H1 (cell line): ENCODE data around the gene CSNK1G2.
"Not testable (repeated sequence)": the region's sequence is repeated elsewhere in the genome, so short reads cannot be mapped to it uniquely, and the experiment has no call there.

Source experiments
- EZH2 ChIP-seq: fragments of 200-600 bp; sonication (generic); IDR thresholded peaks from 2 replicates; pipeline ENCODE4 v1.7.1; 2012; ENCODE audit warnings: low read depth, mild to moderate bottlenecking, moderate library complexity, low read length, inconsistent platforms; ENCODE audit not compliant: severe bottlenecking
- KDM1A ChIP-seq: fragments of 200-600, 300-600 bp; sonication (generic); IDR thresholded peaks from 2 replicates; pipeline ENCODE4 v1.7.1; 2016; ENCODE audit warnings: mild to moderate bottlenecking, low read length, borderline replicate concordance
- SP2 ChIP-seq: IDR thresholded peaks from 2 replicates; pipeline ENCODE4 v1.6.1; 2012; ENCODE audit warnings: mild to moderate bottlenecking, low read length, inconsistent platforms
- TF ChIP-seq, protein P1 (sequence below), 3 experiments: IDR thresholded peaks; 1 replicate in 2 of 3; 2 replicates in 1 of 3; pipeline versions ENCODE4 v1.5.1 to v1.6.1; 2011; ENCODE audit warnings: low read length in 3 of 3, mild to moderate bottlenecking in 3 of 3, inconsistent platforms in 2 of 3, low read depth in 1 of 3, moderate library complexity in 1 of 3; ENCODE audit not compliant: insufficient read depth in 1 of 3; ENCODE audit errors: control extremely low read depth in 1 of 3

DNA sequence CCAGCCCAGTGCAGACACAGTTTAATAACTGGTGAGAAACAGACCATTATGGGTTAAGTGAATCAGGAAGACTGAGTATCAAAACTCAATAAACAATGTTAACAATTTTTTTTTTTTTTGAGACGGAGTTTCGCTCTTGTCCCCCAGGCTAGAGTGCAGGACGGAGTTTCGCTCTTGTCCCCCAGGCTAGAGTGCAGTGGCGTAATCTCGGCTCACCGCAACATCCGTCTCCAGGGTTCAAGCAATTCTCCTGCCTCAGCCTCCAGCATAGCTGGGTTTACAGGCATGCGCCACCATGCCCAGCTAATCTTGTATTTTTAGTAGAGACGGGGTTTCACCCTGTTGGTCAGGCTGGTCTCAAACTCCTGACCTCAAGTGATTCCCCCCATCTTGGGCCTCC is 47.5 kb downstream of the CSNK1G2 start:
- TF ChIP-seq EZH2, SP2, KDM1A: not testable (repeated sequence)
- TF ChIP-seq, protein P1, sequence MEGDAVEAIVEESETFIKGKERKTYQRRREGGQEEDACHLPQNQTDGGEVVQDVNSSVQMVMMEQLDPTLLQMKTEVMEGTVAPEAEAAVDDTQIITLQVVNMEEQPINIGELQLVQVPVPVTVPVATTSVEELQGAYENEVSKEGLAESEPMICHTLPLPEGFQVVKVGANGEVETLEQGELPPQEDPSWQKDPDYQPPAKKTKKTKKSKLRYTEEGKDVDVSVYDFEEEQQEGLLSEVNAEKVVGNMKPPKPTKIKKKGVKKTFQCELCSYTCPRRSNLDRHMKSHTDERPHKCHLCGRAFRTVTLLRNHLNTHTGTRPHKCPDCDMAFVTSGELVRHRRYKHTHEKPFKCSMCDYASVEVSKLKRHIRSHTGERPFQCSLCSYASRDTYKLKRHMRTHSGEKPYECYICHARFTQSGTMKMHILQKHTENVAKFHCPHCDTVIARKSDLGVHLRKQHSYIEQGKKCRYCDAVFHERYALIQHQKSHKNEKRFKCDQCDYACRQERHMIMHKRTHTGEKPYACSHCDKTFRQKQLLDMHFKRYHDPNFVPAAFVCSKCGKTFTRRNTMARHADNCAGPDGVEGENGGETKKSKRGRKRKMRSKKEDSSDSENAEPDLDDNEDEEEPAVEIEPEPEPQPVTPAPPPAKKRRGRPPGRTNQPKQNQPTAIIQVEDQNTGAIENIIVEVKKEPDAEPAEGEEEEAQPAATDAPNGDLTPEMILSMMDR (IDR thresholded peaks at IDR 0.05; ENCODE audit: control extremely low read depth in 1 of 3, insufficient read depth in 1 of 3, low read depth in 1 of 3, low read length in 3 of 3), result not testable (repeated sequence)
